SHP77 treated with DMSO at 0.1 percent for 48 hours (cell line): Measurements from ENCODE around the gene ZNF394.

ENCODE experiments used
- DNase-seq: peaks from one replicate; lab custom pipeline; 2025; lab: John Stamatoyannopoulos, UW

ZNF394 gene

DNA sequence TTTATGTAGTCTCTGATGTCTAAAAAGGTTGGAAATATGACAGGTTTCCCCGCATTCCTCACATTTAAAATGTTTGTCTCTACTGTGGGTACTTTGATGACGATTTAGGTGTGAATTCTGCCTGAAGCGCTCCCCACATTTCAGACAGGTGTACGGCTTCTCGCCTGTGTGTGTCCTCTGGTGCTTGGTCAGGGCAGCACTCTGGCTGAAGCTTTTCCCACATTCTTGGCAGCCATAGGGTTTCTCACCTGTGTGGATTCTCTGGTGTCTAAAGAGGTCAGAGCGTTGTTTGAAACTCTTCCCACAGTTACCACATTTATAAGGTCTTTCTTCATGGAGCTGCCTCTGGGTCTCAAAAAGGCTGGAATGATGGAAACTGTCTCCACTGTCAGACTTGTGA lies 6.3 kb downstream of the ZNF394 start:
- no peak for DNase-seq

- DNase-seq = no peak
Observed at GRCh38 chr7:99490878-99491277, 9.2 kb downstream of the ZNF394 start.

DNA sequence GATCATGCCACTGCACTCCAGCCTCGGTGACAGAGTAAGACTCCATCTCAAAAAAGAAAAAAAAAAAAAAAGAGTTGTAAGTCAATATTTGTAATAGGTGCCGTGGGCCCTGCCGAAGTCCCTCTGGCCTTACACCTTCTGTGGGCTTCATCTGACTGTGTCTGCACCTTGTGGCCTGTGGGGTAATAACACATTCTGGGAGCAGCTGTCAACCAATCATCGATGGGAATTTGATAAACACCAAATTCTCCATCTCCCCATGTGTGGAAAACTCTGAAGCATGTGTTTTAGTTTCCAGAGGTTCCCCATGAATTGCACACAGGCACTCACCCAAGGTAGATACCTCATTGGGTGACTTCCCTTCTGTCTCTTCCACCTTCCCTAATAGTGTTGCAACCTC lies 10.8 kb downstream of the ZNF394 start:
- no peak for DNase-seq

GRCh38 chr7:99485094-99485493 lies 15.0 kb downstream of the ZNF394 start:
- DNase-seq = no peak

DNA sequence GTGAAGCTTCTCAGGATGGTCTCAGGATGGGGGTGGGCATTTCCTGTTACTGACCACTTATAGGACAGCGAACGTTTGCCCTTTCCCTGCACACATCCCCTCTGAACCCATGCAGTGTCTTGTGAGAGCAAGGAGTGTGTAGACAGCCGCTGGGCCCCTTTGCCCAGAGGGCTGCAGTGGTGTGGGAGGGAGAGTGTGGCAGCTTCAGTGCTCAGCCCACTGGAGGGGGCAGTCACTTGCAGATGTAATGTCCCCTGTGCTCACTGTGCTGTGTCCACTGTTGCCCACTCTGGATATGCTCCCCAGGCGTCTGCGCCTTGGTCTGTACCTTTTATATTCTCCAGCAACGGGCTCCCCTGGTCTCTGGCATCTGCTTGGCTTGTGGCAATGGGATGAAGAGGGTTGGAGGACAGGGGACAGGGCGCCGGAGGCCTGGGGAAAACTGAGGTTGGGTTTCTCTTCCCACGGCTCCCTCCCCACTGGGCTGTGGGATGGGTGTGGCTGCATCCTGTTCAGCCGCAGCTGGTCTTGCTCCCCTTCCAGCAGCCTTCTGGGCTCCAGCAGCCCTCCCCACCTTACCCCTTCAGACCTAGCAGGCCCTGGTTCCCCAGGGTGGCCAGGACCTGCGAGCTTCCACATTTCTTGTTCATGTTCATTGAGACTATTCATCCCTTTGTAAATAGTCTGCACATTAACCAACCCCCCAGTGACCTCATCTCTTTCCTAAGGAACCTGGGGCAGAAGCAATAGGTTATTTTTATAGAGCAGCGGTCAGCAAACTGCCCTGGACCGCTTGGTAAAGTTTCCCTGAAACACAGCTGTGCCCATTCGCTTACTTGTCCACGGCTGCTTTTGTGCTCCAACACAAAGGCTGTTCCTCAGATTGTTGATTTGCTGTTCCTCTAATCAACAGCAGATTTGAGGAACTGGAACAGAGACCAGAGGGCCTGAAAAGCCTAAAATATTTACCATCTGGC lies 21.3 kb downstream of the ZNF394 start:
- DNase-seq = no peak

DNA sequence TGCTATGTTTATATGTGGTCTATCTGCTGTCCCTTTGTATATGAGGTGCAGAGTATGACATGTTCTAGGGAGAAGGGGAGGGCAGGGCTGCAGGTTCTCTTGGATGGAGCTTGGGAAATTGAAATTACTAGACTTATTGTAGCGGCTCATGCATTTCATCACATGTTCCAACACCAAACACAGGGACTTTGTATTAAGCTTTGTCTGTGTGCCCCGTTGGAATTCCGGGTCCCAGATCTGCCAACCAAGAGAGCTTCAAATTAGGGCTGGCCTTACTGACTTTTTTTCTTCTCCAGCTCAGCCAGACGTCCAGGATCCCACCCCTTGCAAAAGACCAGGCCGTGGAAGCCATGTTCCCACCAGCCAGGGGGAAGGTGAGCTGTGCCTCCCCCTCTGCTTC lies 24.0 kb downstream of the ZNF394 start:
- no peak for DNase-seq

- peak; percentile 14 for DNase-seq
Observed at GRCh38 chr7:99473315-99473596, 26.8 kb downstream of the ZNF394 start.

DNA sequence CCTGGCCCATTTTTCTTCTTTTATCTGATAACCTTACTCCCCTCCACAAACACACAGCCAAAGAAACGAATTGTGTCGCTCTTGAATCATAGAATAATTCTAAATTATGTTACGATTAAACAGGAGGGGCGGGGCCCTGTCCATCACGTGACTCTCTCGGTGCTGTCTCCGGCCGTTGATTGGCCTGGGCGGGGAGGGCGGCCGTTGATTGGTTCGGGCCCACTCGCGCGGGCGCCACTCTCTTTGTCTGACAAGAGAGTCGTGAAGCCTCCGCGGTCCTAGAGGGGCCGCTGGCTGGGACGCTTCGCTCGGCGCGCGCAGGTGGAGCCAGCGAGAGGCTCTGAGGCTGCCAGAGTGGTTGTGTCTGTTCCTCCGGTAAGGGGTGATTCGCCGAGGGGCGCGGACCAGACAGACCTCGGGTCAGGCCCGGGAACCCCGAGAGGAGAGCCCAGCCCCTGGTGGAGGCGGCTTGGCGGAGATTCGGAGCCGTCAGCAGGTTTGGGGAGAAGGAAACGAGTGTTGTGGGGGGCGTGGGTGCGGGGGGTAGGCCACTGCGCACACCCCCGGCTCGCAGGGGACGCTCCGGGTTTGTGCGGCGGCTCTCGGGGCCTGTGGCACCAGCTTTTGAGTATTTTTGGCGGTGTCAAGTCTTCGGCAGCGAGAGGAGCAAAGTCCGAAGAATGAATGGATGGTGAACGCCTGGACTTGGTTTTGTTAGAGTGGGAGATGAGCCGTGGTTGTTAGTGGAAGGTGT lies 27.3 kb downstream of the ZNF394 start, which contains the start of gene ZNF789:
Gene ZNF789 (plus strand): TSS at position 330 of the 754 bp plus-strand sequence. CDS start 3,567 bp downstream, outside the sequence.
- DNase-seq = peak; percentile 85

DNA sequence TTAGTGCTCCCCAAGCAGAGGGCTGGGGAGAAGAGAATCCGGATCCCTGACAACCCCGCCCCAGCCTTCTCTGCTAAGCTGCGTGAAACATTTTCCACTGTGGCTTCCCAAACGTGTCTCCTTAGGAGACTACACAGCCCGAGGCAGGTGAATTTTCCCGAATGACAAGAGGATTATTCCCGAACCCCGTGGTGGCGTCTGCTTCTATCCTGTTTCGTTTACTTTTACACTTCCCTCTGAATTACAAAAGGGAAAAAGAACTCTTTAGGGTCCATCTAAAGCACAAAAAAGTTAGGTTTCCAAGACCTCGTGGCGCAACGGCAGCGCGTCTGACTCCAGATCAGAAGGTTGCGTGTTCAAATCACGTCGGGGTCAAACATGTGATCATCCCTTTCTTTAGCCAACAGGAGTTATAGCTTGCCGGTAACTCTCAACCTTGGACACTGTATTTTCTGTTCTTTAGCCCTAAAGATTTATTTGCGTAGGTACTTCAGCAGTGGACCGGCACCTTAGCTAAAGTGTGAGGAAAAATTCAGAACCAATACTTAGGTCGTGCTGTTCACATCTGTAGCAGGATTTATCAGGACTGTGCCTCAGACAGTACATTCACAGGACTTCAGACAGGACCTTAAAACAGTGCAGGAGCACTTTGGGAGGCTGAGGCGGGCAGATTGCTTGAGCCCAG lies 30.6 kb downstream of the ZNF394 start:
- no peak for DNase-seq

GRCh38 chr7:99468336-99468918 lies 31.7 kb downstream of the ZNF394 start:
- no peak for DNase-seq

- DNase-seq = no peak
Observed at GRCh38 chr7:99465421-99465768, 34.7 kb downstream of the ZNF394 start.

GRCh38 chr7:99461221-99461620 lies 38.9 kb downstream of the ZNF394 start:
- DNase-seq = no peak

DNA sequence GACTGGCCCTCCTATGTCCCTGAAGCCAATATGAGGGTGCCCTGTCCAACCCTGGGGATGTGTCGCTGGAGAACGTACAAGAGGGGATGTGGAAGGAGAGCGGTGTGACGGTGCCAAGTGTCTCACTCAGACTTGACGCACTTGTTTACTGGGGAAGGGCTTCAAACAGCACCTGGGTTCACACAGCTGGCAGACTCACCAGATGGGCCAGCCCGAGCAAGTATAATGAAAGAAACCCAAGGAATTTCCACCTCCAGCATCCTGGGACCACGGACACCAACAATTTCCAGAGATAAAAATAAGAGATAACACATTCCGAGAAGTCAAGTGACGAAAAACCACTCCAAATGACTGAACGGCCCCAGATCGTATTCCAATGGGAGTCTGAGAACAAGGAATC lies 39.4 kb downstream of the ZNF394 start:
- DNase-seq = no peak

DNA sequence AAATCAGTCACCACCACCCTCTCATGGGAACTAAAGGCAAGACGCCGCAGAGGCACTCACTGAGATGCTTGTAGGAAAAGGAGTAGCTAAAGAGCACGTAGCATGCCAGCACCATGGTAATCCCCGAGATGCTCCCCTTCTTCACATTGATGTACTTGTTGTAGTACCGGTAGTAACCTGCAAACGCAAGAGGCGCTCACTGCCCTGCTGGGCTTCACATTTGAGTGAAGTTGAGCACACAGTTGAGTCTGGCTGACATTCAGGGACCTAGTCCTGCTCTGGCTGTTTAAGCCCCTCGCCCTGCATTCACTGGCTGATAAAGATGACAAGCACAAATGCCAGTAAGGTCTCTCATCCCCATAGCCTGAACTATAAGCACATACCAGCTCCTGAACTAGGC lies 41.0 kb downstream of the ZNF394 start:
- DNase-seq = peak; percentile 4

DNA sequence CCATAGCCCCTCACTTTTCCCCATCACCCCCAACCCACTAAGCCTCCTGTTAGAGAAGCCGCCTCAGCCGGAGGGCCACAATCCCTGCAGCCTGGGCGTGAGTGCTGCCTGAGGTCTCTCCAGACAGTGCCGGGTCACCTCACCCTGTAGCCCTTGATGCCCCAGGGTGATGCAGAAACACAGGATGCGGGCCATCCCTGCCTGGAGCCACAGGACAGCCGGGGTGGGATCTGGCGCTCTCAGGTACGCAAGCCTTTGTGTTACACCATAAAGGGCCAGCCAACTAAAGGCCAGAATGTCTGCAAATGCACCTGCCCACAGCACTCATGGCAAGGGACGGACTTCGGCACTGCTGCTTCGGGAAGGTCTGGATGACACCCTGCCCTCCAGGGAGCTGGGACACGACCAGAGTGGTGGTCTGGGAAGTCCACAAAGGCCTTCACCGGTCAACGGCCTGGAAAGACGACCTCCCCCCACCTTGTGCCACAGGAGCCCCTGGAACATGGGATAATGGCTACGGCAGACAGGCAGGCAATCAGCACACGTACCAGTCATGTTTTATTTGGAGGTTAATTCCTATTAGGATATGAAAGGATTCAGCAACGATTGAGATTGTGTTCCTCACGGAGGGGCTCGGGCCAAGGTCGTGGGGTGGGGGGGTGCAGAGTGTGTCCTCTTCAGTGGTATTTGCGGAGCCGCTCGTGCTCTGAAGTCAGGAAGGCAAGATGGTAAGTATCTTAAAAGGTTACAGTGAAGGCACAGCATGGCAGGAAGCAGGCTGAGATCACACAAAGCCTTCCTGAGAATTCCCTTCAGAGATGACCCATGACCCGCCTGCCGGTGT lies 42.2 kb downstream of the ZNF394 start:
- DNase-seq = no peak

GRCh38 chr7:99457050-99457649 lies 42.9 kb downstream of the ZNF394 start:
- DNase-seq = no peak

DNA sequence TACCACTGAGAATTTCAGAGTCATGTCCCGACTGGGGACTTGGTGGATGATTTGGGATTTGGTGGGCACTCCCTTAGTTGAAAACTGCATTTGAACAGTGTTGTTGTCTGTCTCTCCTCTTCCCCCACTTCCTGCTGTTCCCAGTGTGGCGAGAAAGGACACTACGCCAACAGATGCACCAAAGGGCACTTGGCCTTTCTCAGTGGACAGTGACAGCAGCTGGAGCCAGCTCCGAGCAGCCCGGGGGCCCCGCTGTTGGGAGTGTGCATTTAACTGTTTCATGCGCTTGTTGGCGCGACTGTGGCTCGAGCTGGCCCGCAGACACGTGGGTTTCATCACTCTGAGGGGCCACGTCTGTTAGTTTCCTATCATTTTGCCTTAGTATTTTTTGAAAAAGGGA lies 43.8 kb downstream of the ZNF394 start:
- no peak for DNase-seq

DNA sequence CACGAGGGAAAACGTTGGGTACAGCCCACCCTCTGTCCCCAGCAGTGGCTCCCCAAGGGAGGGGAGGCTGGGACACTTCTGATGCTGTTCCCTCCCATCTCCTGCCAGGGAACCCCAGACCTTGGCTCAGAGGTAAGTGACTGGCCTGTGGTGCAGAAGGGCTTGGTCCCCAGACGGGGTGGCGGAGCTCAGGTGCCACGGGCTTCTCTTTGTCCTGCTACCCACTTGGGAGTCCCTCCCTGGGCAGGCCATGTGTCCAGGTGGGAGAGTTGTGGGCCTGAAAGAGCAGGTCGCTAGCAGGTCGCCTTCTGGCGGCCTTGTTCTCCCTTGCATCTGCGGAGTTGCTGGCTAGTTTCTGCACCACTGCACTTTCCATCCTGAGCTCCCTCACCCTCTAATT lies 44.2 kb downstream of the ZNF394 start:
- no peak for DNase-seq

DNA sequence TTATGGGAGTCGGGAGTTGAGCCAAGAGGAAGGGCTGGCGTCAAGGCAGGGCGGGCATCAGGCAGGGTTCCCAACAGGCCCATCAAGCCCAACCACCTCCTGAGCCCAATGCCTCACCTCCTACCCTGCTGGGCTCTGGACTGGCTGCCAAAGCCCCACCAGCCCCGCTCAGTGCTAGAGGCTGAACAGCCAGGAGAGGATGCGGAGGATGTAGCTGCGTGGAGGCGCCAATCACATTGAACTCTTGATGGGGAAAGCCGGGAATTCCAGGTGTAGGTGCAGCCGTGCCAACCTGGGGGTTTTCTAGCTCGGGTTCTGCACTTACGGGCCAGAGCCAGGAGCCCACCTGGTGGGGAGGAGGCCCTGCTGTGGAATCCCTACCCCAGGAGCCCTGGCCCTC lies 47.0 kb downstream of the ZNF394 start:
- DNase-seq = no peak

DNA sequence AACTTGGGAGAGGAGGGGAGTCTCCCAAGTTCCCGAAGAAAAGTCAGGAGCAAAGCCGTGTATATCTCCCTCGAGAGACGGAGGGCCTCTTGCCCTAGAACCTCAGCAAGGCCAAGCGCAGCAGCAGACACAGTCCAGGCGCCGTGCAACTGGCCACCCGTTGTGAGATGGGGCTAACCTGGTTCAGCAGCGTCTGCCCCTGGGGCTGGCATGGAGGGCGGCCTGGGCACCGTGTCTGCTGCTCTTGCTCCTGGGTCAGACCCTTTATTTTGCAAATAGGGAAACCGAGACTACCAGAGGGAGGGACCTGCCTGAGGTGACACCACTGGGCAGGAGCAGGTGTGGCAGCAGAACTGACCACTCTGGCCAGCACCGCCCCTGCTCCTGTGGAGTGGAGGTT lies 47.5 kb downstream of the ZNF394 start:
- DNase-seq = no peak

DNA sequence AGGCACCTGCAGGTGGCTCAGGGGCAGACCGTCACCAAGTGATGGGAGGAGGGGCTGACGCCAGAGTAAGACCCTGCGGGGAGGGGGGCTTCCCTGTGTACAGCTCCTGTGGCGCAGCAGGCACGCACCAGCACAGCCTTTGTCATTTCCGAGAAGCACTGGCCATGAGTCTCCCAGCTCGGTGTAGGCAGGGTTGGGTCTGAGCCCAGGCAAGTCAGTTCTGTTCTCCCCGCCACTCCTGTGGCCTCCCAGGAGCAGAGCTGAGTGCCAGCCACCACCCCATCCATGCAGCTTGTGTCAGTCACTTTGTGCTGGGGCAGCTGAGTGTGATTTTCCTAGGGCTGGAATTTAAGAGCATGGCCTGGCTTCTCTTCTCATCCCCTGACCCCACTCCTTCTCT lies 48.1 kb downstream of the ZNF394 start:
- no peak for DNase-seq
